ENCODE measurements around the gene ZNF215.
"Not testable (repeated sequence)": the region's sequence is repeated elsewhere in the genome, so short reads cannot be mapped to it uniquely, and the experiment has no call there.

ZNF215 gene

DNA sequence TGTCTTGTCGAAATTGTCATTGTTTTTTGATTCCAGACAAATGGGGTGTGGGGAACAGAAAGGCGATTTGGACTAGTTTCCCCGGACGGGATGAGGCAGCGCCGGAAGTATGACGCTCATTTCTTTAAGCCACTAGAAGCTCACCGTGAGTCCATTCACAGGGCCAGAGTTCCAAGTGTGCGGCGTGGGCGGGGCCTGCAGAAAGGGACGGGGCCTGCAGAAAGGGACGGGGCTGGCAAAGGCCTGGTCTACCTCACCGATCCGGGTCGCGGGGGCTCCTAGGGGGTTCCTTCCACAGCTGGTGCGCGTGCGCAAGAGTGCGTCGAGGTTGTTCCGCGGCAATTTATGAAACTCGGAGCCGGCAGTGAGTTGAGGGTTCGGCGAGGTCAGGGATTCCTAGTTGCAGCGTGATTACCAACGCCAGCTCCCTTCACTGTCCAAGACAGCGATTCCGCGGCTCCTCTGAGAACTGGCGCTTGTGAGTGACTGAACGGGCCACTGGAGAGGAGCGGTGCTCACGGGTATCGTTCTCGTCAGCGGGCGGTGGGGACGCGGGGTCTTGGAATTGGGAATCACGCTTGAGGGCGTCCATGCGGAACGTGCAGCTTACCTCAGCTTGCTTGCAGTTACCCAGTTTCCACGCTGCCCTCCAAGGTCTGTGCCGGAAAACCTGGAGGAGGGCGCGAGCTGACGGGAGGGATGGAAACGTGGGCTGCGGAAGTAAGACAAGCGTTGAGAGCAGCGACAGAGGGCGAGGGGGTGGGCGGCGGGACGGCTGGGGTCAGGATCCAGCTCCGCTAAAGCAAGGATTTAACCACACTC lies at the start of gene ZNF215:
TSS of gene ZNF215 (plus strand) at position 219 of the 822 bp plus-strand sequence. CDS start 5,847 bp downstream, outside the sequence.
- peak in 1 of 2 donors; percentile 2 for DNase-seq (ENCODE audit: low read depth in 2 of 2, low spot score in 1 of 2)

DNA sequence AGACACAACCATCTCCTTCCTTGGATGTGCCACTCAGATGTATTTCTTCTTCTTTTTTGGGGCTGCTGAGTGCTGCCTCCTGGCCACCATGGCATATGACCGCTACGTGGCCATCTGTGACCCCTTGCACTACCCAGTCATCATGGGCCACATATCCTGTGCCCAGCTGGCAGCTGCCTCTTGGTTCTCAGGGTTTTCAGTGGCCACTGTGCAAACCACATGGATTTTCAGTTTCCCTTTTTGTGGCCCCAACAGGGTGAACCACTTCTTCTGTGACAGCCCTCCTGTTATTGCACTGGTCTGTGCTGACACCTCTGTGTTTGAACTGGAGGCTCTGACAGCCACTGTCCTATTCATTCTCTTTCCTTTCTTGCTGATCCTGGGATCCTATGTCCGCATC lies 49.3 kb upstream of the ZNF215 start:
- no peak for DNase-seq (ENCODE audit: low read depth in 2 of 2, low spot score in 1 of 2)

DNA sequence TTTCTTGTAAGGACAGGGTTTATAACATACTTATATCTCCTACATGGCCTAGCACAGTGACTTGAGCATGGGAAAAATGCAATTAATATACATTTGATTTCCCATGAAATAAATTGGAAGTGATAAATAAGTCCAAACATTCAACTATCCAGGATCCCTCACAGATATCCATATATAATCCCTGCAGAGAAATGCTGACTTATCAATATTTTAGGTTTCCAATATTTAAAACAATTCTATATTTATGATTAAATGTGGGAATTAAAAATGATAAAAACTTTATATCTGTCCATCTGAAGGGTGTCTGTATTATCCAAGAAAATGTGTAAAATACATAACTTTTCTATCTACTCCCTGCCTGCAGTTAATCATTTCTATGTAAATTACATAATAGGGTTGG lies 43.5 kb upstream of the ZNF215 start:
- no peak for DNase-seq (ENCODE audit: low read depth in 2 of 2, low spot score in 1 of 2)

DNA sequence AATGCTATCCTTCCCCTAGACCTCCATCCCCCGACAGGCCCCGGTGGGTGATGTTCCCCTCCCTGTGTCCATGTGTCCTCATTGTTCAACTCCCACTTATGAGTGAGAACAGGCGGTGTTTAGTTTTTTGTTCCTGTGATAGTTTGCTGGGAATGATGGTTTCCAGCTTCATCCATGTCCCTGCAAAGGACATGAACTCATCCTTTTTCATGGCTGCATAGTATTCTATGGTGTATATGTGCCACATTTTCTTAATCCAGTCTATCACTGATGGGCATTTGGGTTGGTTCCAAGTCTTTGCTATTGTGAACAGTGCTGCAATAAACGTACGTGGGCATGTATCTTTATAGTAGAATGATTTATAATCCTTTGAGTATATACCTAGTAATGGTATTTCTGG lies 38.5 kb upstream of the ZNF215 start:
- DNase-seq (ENCODE audit: low read depth in 2 of 2, low spot score in 1 of 2), result not testable (repeated sequence)

DNA sequence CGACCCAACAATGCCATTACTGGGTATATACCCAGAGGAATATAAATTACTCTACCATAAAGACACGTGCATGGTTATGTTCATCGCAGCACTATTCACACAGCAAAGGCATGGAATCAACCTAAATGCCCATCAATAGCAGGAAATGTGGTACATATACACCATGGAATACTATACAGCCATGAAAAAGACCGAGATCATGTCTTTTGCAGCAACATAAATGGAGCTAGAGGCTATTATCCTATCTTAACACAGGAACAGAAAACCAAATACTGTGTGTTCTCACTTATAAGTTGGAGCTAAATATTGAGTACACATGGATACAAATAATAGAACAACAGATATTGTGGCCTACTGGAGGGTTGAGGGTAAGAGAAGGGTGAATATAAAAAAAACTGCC lies 37.4 kb upstream of the ZNF215 start:
- no peak for DNase-seq (ENCODE audit: low read depth in 2 of 2, low spot score in 1 of 2)

DNA sequence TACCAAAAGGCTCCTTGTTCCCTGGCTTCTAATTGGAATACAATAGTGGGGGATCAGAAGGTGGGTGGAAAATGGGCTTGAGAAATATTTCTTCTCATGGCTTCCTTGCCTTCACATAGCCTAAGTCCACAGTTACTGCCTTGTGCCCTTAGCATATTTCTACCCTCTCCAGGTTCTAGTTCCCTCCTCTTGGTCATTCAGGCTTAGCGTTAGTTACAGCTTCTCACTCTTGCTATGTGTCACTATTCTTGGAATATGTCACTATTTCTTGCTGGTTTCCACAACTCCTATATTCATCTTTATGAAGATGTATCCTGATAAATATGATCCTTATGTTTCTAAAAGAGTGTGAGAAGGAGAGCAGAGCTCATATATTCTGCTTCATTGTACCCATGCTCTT lies 36.4 kb upstream of the ZNF215 start:
- no peak for DNase-seq (ENCODE audit: low read depth in 2 of 2, low spot score in 1 of 2)

DNA sequence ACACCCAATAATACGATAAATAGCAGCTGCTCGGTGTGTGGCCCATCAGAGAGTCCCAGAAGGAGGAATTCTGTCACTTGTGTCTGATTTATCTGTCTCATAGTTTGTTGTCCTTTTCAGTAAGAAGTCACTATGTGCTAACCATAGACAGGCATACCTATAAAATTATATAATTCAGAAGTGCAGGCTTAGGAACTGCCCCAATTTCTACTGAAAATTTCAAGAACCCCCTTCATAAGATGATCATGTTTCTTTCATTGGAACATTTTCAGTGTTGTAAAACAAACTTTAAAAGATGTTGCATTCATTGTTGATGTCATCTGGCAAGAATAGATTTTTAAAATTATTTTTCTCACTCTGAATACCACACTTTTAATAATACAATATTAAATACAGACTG lies 33.8 kb upstream of the ZNF215 start, which contains the start of gene OR2D2:
TSS of gene OR2D2 (minus strand) at position 101 of the 400 bp plus-strand sequence. CDS start at position 101, 0 bp downstream.
- no peak for DNase-seq (ENCODE audit: low read depth in 2 of 2, low spot score in 1 of 2)

DNA sequence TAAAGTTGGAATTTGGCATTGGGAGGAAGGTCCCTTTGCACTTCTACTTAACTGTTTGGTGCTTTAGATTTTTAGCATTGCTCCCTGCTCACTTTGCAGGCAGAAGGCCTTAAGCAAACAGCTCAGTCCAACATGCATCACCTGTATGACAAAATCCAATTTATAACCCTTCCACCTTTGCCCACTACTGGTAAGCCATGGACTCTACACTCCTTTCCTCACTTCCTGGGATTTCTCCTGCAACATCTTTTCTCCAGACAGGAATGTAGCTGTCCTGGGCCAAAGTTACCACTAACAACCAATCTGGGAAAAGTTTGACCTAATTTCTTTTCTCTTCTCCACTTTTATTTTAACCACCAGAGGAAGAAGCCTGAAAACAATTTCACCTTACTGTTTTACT lies 32.1 kb upstream of the ZNF215 start:
- no peak for DNase-seq (ENCODE audit: low read depth in 2 of 2, low spot score in 1 of 2)

DNA sequence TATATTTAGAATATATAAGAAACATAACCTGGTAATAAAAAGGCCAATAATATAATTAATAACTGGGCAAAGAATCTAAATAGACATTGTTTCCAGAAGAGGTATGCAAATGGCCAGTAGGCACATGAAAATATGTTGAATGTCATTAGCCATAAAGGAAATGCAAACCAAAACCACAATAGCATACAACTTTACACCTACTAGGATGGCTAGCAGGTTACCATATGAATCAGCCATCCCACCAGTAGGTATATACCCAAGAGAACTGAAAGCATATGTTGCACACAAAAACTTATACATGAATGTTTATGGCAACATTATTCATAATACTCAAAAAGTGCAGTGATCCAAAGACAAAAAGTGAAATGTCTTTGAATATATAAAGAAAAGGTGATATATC lies 31.2 kb upstream of the ZNF215 start:
- DNase-seq (ENCODE audit: low read depth in 2 of 2, low spot score in 1 of 2), result no peak

DNA sequence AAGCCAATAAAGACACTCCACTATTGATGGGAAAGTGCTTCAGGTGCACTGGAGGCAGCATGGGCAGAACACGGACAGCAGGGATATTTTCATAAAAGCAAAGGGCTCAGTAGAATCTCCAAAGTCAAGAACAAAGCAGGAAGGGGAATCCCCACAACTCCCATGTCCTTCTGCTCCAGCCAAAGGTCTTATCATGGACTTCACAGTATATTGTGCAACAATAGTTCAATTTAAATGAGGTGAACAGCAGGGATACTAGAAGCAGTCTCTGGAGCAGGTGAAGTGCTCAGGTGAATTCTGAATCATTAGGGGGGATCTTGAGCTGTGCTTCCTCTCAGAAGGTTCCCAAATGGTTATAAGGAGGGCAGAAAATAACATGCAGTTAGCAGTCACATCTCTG lies 27.3 kb upstream of the ZNF215 start:
- no peak for DNase-seq (ENCODE audit: low read depth in 2 of 2, low spot score in 1 of 2)

DNA sequence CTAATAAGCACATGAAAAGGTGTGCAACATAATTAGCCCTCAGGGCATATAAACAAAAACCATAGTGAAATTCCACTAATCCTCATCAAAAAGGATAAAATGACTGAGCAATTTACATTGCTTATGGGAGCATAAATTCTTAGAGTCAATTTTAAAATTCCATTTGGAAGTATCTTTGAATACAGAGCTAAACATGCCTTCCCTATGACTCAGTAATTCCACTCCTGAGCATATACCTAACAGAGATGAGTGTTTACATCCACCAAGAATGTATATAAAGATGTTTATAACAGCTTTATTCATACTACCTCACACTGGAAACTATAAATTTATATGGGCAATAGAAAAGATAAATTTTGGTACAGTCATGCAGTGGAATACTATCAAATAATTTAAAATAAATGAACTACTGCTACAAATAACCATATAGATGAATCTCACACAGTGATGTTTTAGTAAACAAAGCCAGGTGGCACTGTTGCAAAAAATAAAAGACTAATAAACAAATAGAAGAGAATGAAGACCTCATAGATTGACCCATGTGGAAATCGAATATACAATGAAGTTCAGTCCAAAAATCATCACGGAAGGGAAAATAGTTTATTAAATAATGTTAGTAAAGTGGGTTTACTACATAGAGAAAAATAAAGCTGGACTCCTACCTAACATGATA lies 25.8 kb upstream of the ZNF215 start:
- no peak for DNase-seq (ENCODE audit: low read depth in 2 of 2, low spot score in 1 of 2)

DNA sequence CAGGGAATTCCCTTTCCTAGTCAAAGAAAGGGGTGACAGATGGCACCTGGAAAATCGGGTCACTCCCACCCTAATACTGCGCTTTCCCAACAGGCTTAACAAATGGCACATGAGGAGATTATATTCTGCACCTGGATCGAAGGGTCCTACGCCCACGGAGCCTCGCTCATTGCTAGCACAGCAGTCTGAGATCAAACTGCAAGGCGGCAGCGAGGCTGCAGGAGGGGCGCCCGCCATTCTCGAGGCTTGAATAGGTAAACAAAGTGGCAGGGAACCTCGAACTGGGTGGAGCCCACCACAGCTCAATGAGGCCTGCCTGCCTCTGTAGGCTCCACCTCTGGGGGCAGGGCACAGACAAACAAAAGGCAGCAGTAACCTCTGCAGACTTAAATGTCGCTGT lies 21.4 kb upstream of the ZNF215 start:
- not testable (repeated sequence) for DNase-seq (ENCODE audit: low read depth in 2 of 2, low spot score in 1 of 2)

DNA sequence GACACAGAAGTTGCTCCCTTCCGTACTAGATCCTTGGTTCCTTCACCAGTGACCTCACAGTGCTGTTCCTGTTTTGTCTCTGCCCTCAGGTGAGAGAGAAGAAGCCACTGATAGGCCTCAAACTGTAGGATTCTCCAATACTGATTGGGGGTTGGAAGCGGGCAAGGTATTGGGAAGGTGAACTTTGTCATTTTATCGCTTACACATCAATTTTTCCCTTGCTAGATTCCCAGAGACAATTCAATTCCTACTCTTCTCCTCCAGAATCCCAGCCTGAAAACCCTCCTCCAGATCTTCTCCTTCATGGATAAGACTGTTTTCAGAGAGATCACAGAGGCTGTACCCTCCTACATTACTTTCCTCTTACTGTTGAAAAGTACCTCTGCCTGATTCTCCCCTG lies 14.8 kb upstream of the ZNF215 start:
- DNase-seq (ENCODE audit: low read depth in 2 of 2, low spot score in 1 of 2), result no peak

DNA sequence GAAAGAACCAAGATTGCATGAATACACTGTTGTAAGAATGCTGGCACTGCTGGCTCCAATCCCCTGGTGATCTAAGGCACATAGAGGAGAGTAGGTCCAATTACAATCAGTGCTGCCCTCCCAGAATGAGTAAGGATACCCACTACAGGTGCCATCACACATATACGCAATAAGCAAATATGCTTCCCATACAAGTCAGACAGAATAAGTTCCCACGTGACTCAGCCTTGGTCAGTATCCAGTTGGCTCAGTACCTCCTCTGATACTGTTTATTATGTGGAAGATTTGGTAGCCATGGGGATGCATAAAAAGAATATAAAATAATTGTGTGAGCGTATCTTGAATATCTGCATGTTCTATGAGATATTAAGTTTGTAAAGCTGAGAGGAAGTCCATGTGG lies 14.3 kb upstream of the ZNF215 start:
- DNase-seq (ENCODE audit: low read depth in 2 of 2, low spot score in 1 of 2), result no peak

DNA sequence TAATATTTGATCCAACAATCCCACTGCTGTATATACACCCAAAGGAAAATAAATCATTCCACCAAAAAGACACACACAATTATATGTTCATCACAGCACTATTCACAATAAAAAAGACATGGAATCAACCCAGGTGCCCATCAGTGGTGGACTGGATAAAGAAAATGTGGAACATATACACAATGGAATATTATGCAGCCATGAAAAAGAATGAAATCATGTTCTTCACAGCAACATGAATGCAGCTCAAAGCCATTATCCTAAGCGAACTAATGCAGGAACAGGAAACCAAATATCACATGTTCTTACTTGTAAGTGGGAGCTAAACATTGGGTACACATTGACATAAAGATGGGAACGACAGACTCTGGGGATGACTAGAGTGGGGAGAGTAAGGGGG lies 6.5 kb upstream of the ZNF215 start:
- DNase-seq (ENCODE audit: low read depth in 2 of 2, low spot score in 1 of 2), result no peak

DNA sequence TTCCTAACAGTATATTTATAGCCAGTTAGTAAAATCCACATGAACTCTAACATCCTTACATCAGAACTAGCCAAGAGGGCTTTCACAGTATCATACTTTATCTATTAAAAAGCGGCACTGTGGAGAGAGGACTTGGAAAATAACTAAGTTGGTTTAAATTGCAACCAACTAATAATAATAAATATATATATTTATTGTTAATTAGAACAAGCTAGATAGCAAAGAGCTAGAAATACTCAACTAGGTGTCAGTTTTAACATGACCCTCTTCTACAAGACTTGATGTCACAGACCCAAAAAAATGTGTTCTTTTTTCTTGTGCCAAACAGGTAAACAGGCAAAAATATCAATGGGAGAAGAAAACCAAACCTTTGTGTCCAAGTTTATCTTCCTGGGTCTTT lies 5.5 kb upstream of the ZNF215 start, which contains the start of gene OR2D3:
TSS of gene OR2D3 (plus strand) at position 301 of the 400 bp plus-strand sequence. CDS start at position 301, 0 bp downstream.
- DNase-seq (ENCODE audit: low read depth in 2 of 2, low spot score in 1 of 2), result no peak

DNA sequence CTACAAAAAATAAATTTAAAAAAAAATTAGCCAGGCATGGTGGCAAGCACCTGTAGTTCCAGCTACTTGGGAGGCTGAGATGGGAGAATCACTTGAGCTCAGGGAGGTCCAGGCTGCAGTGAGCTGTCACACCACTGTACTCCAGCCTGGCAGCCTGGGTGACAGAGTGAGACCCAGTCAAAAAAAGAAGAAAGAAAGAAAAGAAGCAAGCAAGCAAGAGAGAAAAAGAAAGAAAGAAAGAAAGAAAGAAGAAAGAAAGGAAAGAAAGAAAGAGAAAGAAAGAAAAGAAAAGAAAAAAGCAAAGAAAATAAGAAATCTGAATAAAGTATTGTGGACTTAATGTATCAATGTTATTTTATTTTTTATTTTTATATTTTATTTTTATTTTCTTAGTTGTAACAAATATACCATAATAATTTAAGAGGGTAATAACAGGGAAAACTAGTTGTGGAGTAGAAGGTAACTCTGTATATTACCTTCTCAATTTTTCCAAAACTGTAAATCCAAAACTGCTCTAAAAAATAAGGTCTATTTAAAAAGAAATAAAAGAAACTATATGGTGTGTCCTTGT lies 1.1 kb upstream of the ZNF215 start:
- no peak for DNase-seq (ENCODE audit: low read depth in 2 of 2, low spot score in 1 of 2)

DNA sequence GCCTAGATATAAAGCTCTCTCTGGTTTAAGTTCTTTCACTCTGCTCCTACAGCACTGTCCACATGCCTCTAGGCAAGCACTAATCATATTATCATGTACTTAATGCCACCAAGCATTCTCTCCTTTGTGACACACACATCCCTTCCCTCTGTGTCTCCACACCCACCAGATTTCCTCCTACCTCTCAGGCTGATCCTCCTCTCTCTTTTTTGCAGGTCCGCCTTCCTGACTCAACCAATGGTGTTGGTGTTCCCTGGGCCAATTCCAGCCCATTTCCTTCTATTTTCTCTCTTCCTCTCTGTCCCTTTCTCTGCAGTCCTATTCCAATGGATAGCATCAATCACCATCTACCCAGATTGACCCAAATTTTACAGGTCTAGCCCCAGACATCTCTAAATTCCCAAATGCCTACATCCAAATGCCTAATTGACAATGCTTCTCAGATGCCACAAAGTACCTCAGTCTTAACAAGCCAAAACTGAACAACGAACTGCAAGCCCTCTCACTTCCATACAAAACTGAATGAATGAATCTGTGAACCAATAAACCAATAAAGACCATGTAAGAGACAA lies 504 bp upstream of the ZNF215 start:
- no peak for DNase-seq (ENCODE audit: low read depth in 2 of 2, low spot score in 1 of 2)

DNA sequence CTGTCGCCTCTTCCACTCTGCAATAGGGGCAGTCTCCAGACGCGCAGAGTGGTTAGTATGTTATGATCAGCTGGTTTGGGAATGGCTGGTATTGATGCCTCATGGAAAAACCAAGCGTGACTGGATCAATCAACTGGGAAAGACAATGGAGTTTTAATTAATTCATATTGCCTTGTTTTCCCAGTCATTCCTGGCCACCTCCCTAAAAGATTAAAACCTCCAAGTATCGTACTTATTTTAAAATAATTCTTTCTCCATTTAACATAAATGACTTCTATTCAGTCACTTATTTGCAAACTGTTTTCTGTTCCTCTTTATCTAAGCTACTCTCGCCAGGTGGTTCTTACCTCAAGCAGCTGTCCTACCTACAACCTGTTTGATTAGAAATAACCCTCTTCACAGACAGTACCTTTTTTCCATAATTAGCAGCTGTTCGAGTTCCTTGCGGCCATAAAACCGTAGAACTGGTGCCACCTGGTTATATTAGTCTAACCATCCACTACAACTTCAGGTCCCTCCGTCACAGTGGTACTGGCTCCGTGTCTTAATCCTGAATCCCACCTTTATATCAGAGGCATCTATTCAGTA lies 898 bp downstream of the ZNF215 start:
- no peak for DNase-seq (ENCODE audit: low read depth in 2 of 2, low spot score in 1 of 2)

DNA sequence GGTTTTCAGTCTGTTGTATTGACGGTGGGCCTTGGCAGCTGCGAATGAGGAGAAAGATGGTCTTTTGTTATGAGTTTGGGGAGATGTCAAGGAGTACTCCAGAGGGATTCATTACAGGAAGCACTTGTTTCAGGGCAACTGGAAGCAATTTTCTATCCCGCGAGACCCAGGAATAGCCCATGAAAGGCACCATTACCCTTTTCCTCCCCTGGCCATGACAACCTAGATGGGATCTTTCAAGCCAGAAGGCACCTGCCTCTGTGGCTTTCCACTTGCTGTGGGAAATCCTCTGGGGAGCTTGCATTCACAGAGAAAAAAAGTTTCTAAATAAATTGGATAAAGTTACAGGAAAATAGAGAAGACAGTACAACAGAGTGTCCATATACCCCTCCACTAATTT lies 2.7 kb downstream of the ZNF215 start:
- no peak for DNase-seq (ENCODE audit: low read depth in 2 of 2, low spot score in 1 of 2)

DNA sequence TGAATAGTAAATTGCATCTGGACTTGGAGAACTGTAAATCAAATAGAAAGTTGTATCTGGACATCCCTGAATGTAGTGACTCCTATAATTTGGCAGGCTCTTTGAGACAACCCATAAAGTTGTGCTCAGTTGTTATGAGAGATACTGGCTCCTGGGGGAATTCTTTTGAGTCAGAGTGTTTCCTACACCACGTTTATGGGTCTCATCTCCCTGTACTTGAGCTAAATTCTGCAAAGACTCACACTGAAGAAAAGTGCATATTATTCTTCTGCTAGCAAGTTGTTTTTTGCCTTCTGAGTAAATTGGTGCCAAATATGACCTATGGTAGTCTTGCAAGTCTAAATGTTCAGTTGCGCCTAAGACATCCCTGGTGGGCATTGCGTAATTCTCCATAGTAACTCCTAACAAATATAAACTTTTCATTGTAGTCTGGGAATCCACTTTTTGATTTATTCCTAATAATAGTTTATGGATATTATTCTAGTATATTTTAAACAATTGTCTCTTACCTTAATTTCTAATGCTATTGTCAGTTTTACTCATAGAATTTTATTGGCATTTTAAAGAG lies 5.0 kb downstream of the ZNF215 start:
- no peak for DNase-seq (ENCODE audit: low read depth in 2 of 2, low spot score in 1 of 2)

Measured in stimulated activated CD8-positive, alpha-beta memory T cell treated with anti-CD3 and anti-CD28 coated beads, Interleukin-4, amount 100 ng/mL, for 4 hours (primary cell).